Measurements from ENCODE around the gene ZNF362. TPM values are rescaled to one million over a fixed set of nuclear protein-coding genes. Genes with fewer than 3 reads are reported as not detected.

ZNF362 gene
- total RNA-seq, 1 donor from 2014 or later: 110 TPM

GRCh38 chr1:33244143-33244808 lies 12.0 kb upstream of the ZNF362 start:
- no peak for DNase-seq (ENCODE audit: extremely low spot score, unreplicated experiment)
- H3K36me3 Mint-ChIP-seq (ENCODE audit: unreplicated experiment): no peaks in the 10 kb centered on the region
- H3K9me3 Mint-ChIP-seq (ENCODE audit: unreplicated experiment): no peaks in the 10 kb centered on the region
- H3K4me3 Mint-ChIP-seq (ENCODE audit: unreplicated experiment): no peak overlapping the region
- peaks cover 19% of the 10 kb centered on the region for H3K4me1 Mint-ChIP-seq (ENCODE audit: unreplicated experiment)
- peaks cover 4% of the 10 kb centered on the region for H3K27me3 Mint-ChIP-seq (ENCODE audit: unreplicated experiment)
- no peak for TF ChIP-seq CTCF (IDR thresholded peaks at IDR 0.05)
- H3K27ac Mint-ChIP-seq (ENCODE audit: unreplicated experiment): peak overlapping the region; percentile 59

GRCh38 chr1:33244809-33245186 lies 11.5 kb upstream of the ZNF362 start:
- Mint-ChIP-seq H3K27ac (ENCODE audit: unreplicated experiment) (no peak overlapping the region), H3K9me3 (ENCODE audit: unreplicated experiment) (no peaks in the 10 kb centered on the region), H3K4me3 (ENCODE audit: unreplicated experiment) (no peak overlapping the region), H3K36me3 (ENCODE audit: unreplicated experiment) (no peaks in the 10 kb centered on the region), H3K4me1 (ENCODE audit: unreplicated experiment) (peaks cover 19% of the 10 kb centered on the region), H3K27me3 (ENCODE audit: unreplicated experiment) (peaks cover 8% of the 10 kb centered on the region)
- TF ChIP-seq CTCF (IDR thresholded peaks at IDR 0.05): no peak
- DNase-seq (ENCODE audit: extremely low spot score, unreplicated experiment): no peak

GRCh38 chr1:33246171-33246570 lies 10.1 kb upstream of the ZNF362 start:
- H3K36me3 Mint-ChIP-seq (ENCODE audit: unreplicated experiment): no peaks in the 10 kb centered on the region
- no peaks in the 10 kb centered on the region for H3K9me3 Mint-ChIP-seq (ENCODE audit: unreplicated experiment)
- peaks cover 14% of the 10 kb centered on the region for H3K27me3 Mint-ChIP-seq (ENCODE audit: unreplicated experiment)
- no peak overlapping the region for H3K27ac Mint-ChIP-seq (ENCODE audit: unreplicated experiment)
- no peak for TF ChIP-seq CTCF (IDR thresholded peaks at IDR 0.05)
- H3K4me3 Mint-ChIP-seq (ENCODE audit: unreplicated experiment): no peak overlapping the region
- H3K4me1 Mint-ChIP-seq (ENCODE audit: unreplicated experiment): peaks cover 19% of the 10 kb centered on the region
- DNase-seq (ENCODE audit: extremely low spot score, unreplicated experiment): no peak

GRCh38 chr1:33247545-33247944 lies 8.7 kb upstream of the ZNF362 start:
- Mint-ChIP-seq H3K9me3 (ENCODE audit: unreplicated experiment) (no peaks in the 10 kb centered on the region), H3K36me3 (ENCODE audit: unreplicated experiment) (no peaks in the 10 kb centered on the region), H3K4me3 (ENCODE audit: unreplicated experiment) (no peak overlapping the region), H3K4me1 (ENCODE audit: unreplicated experiment) (peaks cover 16% of the 10 kb centered on the region), H3K27me3 (ENCODE audit: unreplicated experiment) (peaks cover 20% of the 10 kb centered on the region), H3K27ac (ENCODE audit: unreplicated experiment) (no peak overlapping the region)
- DNase-seq (ENCODE audit: extremely low spot score, unreplicated experiment): no peak
- TF ChIP-seq CTCF (IDR thresholded peaks at IDR 0.05): no peak

- Mint-ChIP-seq H3K36me3 (ENCODE audit: unreplicated experiment) (no peaks in the 10 kb centered on the region), H3K4me3 (ENCODE audit: unreplicated experiment) (no peak overlapping the region), H3K9me3 (ENCODE audit: unreplicated experiment) (no peaks in the 10 kb centered on the region), H3K27ac (ENCODE audit: unreplicated experiment) (no peak overlapping the region), H3K4me1 (ENCODE audit: unreplicated experiment) (peaks cover 13% of the 10 kb centered on the region), H3K27me3 (ENCODE audit: unreplicated experiment) (peaks cover 20% of the 10 kb centered on the region)
- no peak for DNase-seq (ENCODE audit: extremely low spot score, unreplicated experiment)
- TF ChIP-seq CTCF (IDR thresholded peaks at IDR 0.05): no peak
Observed at GRCh38 chr1:33248244-33248643, 8.0 kb upstream of the ZNF362 start.
